ENCODE results near the gene VPS35L.
"Not testable (repeated sequence)": the region's sequence is repeated elsewhere in the genome, so short reads cannot be mapped to it uniquely, and the experiment has no call there.

Gene VPS35L

DNA sequence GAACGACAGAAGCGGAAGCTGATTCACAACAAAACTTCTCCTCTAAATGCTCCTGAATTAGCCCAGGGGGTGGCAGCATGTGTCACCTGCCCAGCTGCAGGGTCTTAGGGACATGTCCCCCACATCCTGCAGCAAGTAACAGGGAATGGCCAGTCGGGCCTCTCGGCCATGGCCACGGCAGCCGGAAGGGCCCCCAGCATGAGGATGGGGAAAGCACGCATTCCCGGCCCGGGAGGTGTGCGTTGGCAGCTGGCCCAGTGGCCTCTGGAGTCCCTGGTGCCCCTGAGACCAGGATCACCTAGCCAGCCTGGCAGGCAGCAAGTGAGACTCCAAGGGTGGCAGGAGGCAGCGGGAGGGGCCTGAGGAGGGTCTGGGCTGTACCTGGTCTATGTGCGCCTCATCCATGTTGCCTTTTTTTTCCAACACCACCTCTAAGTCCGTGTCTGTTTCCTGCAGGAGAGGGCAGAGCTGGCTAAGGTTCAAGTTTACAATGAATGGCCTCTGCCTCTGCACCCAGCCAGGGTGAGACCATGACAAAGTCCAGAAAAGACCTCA is 155.6 kb downstream of the VPS35L start:
- DNase-seq (ENCODE audit: low spot score): no peak

DNA sequence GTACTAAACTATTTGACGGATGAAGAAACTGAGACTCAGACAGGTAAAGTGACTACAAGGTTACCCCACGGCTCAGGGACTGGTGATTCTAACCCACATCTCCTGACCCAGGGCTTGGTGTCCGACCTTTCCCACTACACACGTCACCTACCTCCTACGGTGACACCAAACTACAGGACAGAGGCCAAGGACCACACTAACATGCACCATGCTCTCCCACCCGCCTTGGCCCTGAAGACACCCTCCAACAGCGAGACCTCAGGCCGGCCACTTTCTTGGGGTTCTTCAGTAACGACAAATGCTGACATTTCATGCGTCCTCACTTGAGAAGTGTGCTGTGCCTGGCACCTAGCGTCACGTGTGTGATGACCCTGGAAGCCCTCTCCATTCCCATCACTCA is 156.1 kb downstream of the VPS35L start:
- DNase-seq (ENCODE audit: low spot score): no peak

DNA sequence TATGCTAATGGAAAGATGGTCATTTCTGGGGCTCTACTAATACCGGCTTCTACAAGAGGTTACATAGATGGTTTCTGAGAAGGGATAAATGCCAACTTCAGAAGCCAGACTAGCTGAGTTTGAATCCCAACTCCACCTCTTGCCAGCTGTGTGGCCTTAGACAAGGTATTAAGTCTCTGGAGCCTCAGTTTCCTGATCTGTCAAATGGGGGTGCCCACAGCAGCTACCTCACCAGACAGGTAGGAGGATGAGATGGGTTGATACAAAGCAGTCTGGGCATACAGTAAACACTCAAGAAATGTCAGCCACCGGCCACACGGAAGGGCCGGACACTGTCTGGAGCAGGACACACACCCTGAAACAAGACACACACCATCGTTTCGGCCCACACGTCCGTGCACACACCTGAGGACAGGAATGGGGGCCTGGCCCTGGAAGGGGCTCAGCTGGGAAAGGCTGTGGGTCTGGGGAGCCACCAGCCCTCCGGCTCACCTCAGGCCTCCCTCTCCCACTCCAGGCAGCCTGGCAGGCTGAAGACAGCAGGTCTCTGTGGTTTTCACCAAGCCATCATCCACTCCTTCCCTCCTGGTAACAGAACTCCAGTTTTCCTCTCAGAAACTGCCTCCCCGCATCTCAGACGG is 157.0 kb downstream of the VPS35L start:
- no peak for DNase-seq (ENCODE audit: low spot score)

DNA sequence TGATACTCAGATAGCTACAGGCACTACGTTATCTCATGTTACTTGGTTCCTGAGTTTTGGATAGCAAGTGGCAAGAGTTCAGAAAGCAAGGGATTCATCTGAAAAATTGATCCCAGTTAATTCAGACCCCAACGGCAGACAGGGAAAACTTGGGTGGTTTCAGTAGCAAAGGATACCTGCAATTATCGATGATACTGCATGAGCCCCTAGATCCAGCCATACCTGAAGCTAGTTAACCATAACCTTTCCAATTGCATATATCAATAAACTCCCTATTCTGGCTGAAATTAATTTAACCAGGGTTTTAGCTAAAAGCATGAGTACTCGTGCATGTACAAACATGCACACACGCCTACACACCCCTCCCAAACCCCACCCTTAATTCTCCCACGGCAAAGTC is 158.2 kb downstream of the VPS35L start:
- no peak for DNase-seq (ENCODE audit: low spot score)

DNA sequence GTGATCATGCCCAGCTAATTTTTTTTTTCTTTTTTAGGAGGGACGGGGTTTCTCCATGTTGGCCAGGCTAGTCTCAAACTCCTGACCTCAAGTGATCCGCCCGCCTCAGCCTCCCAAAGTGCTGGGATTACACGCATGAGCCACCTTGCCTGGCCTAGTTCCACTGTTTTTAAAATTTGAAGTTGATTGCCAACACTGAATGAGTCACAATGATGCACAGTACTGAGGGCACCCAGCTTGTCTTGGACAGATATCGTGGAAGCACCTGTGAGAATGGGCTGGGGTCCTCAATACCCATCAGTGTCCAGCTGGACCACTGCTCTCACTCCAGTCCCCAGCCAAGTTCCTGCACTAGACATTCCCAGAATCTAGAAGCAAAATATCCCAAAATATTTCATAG is 160.1 kb downstream of the VPS35L start:
- DNase-seq (ENCODE audit: low spot score): no peak

DNA sequence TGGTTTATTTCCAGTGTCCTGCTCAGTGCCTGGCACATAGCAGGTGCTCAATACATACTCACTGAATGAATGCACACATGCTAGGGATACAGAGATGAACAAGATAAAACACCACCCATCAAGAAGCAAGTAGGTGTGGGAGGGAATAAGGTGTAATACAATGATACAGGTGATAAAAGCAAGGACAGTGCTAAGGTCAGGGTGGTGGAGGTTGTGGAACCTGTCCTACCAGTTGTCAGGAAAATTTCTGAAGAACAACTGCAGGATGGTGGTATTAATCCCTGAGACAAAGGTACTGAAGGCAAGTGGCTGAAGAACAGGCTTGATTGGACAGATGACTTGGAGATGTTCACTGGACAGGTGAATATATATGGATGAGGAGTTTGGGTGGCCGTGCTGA is 160.7 kb downstream of the VPS35L start:
- no peak for DNase-seq (ENCODE audit: low spot score)

DNA sequence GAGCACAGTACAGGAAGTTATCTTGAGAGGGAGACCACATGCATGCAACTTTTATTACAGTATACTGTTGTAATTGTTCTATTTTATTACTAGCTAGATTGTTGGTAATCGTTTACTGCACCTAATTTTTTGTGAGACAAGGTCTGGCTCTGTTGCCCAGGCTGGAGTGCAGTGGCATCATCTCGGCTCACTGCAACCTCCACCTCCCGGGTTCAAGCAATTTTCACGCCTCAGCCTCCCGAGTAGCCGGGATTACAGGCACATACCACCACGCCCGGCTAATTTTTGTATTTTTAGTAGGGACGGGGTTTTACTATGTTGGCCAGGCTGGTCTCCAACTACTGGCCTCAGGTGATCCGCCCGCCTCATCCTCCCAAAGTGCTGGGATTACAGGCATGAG is 161.2 kb downstream of the VPS35L start:
- not testable (repeated sequence) for DNase-seq (ENCODE audit: low spot score)

DNA sequence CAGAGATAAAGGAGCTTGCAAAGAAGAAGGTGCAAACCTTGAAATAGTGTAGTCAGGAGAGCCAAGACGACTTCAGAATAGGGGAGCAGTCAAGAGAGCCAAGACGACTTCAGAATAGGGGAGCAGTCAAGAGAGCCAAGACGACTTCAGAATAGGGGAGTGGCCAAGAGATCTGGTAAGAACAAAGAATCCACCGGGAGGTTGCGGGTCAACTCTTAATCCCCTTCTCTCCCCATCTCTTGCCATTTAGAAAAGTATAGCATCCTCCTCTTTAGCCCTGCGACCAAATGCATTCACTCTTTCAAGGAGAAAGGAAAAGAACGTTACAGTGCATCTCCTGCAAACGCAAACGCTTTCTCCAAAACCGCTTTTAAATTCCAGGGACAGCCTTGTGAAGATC is 161.8 kb downstream of the VPS35L start:
- no peak for DNase-seq (ENCODE audit: low spot score)

DNA sequence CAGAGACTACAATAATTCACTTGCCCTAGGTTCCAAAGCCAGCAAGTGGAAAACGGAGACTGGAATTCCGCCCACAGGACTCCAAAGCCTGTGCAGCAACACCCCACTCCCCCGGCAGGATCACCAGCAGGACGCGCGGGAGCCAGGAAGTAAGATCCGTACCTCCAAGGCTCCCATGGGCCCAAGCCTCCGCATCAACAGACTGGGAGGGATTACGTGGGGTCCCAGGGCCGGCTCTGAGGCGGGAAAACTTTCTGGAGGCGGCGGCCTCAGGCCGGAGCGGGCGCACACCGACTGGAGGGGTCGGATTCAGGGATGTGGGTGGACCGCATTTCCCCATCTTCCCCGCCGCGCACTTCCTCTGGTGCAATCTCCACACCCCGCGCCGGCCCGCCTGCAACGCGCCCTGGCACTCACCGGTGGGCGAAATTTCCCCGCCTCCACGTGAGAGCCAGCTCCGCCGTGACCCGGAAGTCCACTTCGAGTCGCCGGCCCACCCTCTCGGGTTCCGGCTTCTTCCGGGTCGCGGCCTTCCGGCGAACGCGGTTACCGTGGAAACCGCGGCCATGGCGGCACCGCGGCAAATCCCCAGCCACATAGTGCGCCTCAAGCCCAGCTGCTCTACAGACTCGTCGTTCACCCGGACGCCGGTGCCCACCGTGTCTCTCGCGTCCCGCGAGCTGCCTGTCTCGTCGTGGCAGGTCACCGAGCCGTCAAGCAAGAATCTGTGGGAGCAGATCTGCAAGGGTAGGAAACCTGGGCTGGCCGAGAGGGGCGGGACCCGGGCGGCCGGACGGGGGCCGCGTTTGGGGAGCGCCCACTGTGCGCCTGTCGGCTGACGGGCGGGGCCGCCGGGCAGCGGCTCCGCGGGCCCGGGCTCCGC is 162.5 kb downstream of the VPS35L start, which contains the start of the genes IQCK and KNOP1:
IQCK (plus strand) TSS at position 531 of the 883 bp plus-strand sequence; CDS start at position 567, 36 bp downstream.
KNOP1 (minus strand) TSS at position 487 of the 883 bp plus-strand sequence. CDS start 3,192 bp downstream, outside the sequence.
- peak; percentile 94 for DNase-seq (ENCODE audit: low spot score)

DNA sequence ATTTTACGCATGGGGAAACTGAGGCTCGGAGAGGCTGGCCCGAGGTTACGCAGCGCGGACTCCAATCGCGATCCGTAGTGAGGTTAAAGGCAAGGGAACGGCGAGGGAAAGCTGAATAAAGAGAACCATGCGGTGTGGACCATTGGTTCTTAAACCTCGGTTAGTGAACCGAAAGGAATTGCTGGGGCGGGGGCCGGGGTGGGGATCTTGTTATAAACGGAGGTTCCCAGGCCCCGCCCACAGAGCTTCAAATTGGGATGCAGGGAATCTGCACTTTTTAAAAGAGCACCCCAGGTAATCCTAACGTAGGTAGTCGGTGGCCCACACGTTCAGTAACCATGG is 163.1 kb downstream of the VPS35L start:
- no peak for DNase-seq (ENCODE audit: low spot score)

DNA sequence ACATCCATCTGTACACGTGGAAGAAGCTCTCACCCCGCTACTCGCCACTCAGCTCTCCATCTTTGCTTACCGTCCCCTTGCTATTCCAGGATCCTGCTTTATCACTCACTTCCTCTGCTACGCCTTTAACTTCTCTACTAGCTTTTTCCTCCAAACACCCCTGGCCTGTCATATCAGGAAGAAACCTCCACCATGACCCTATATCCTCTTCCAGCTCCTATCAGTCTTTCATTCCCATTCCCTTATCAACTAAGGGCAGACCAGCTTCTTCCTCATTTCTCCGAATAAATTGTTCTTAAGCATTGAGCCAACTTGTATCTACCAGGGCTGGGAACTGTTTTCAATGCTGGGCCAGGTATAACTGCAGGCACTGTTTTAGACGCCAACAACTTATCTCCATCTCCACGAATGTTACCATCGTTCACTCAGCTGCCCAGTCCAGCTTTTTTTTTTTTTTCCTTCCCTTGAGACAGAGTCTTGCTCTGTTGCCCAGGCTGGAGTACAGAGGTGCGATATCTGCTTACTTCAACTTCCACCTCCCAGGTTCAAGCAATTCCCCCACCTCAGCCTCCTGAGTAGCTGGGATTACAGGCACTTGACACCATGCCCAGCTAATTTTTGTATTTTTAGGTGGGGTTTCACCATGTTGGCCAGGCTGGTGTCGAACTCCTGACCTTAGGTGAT is 166.9 kb downstream of the VPS35L start:
- DNase-seq (ENCODE audit: low spot score): no peak

DNA sequence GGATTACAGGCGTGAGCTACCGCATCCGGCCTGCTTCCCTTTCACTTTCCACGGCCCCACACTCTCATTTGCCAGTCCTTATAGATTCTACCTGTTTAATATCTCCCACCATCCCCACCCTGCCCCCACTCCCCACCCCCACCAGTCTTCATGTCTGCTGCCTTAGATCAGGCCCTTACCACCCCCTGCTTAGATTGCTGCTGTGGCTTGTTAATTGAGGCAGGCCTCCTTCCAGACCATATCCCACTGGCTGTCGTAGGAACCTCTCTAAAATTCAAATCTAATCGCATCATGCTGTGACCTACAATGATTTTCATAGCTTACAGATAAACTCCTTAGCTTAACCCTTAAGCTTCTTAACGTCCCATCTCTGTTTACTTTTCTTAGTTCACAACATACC is 167.5 kb downstream of the VPS35L start:
- no peak for DNase-seq (ENCODE audit: low spot score)

DNA sequence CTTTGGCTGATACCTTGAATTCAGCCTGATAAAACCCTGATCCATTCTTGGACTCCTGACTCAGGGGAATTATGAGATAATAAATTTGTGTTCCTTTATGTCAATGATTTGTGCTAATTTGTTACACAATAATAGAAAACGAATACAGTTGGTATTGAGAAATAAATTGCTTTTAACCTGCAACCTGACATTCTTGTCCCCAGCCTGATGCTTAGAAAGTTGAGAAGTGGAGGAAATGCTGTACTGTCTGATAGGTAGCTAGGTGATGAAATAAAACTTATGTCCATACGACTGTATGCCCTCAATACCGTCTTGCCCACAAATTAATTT is 173.1 kb downstream of the VPS35L start:
- DNase-seq (ENCODE audit: low spot score): no peak

DNA sequence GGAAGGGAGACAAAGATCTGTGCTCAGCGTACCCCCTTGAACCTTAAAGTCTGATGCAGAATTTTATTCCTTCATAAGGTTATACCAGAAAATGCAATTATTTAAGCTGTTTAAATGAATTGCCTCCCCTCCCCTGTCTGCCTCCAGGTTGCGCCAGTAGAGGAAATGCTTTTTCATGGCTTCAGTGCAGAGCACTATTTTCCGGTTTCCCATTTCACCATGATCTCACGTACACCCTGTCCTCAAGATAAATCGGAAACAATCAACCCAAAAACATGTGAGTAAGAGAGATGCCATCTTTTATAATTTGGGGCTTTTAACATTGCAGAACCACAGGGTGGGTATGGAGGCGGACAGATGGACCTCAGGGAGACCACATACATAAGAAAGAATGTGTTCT is 178.0 kb downstream of the VPS35L start:
- DNase-seq (ENCODE audit: low spot score): no peak

DNA sequence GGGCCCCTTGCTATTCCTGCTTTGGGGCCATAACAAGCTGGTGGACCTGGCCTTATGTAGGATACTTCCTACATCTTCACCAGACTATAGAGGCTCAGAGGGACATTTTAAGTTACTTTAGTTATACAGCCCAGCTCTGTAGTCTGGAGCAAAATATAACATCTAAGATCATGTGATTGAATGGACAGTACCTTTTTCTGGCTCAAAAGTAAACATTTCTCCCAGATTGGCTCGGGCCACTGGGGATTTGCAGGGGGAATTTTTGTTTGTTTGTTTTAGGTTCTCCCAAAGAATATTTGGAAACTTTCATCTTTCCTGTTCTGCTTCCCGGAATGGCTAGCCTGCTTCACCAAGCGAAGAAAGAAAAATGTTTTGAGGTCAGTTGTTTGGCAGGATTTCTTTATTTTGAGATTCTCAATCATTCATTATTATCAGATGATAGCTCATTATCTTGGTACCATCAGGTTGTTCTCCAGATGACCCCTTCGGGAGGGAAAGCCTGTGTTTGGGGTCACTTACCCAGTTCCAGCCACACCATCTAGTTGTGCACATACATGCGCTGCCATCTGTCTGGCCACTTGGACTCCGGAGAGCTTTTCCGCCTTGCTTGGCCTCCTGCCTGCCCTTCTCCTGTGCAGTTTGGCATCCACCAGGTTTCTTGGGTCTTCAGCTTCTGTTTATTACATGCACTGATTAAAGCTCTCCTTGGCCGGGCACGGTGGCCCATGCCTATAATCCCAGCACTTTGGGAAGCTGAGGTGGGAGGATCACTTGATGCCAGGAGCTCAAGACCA is 179.8 kb downstream of the VPS35L start:
- DNase-seq (ENCODE audit: low spot score): no peak

DNA sequence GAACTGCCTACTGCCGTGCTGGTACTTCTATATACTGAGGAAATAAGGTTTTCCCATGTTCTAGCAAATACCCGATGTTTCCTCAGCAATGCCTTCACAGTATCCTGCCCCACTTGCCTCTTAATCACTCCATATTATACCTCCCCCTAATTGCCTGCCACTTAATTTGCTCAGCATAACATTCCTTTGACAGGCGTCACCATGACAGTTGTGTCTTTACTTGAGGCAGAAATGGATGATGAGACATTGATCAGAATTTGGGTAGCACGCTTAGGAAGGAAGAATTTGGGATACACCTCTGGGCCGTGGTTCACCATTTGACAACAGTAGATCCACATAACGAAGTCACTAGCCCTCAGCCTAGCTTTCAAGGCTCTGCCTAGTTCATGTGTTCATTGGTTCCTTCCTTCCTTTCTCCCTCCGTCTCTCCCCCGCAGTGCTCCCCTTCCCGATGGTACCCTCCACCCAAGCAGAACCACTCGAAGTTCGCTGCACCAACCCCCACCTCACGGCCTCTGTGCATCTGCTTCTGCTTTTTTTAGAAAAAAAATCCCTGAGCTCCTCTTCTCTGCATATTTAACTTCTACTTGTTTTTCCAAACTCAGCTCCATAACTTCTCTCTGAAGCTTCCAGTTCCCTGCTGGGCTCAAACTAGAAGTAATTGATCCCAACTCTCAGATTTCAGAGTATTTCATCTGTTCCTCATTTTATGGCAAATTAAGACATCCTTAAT is 182.0 kb downstream of the VPS35L start:
- DNase-seq (ENCODE audit: low spot score): no peak

DNA sequence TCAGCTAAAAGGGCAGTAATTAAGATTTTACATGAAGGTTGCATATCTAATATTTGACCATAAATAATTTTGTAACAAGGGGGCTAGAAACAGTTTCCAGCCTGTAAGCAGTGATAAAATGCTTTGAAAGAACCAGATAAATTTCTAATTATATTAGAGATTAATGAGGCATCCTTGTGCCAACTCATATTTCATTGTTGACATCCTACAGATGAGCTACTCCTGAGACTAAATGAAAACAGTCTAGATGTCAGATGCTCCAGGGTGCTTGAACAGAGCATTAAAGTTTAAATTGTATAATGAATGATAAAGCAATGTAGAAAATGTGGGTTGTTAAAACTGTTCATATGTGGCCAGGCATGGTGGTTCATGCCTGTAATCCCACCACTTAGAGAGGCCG is 185.9 kb downstream of the VPS35L start:
- no peak for DNase-seq (ENCODE audit: low spot score)

DNA sequence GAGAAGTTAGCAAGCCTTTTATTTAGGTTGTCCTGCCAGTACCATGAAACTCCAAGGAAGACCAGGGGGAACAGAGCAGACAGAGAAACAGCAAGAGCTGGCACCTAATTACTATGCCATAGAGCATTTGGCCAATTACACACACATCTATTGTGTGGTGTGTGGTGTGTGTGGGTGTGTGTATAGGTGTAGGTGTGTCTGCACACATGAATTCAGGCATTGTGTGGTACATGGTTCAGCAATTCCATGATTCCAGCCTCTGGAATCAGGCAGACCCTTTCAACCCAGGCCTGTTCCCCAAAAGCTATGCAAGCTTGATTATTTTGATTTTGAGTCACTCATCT is 188.3 kb downstream of the VPS35L start:
- no peak for DNase-seq (ENCODE audit: low spot score)

DNA sequence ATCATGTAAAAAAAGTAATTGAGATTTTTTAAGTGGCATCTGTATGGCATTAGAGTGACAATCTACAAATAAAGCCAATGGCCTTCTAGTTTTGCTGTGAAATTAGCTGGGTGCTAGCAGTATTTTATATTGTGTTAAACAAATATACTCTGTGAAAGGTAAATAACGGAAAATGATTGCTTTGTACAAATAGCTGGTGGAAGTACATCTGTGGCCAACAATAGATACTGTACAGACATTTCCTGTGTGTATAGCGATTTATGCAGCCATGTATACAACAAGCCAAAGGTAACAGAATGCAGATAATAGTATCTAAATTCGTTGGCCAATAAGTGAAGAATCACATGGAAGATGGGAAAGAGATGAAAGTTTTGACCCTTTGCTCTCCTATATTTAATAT is 189.2 kb downstream of the VPS35L start:
- DNase-seq (ENCODE audit: low spot score): no peak

DNA sequence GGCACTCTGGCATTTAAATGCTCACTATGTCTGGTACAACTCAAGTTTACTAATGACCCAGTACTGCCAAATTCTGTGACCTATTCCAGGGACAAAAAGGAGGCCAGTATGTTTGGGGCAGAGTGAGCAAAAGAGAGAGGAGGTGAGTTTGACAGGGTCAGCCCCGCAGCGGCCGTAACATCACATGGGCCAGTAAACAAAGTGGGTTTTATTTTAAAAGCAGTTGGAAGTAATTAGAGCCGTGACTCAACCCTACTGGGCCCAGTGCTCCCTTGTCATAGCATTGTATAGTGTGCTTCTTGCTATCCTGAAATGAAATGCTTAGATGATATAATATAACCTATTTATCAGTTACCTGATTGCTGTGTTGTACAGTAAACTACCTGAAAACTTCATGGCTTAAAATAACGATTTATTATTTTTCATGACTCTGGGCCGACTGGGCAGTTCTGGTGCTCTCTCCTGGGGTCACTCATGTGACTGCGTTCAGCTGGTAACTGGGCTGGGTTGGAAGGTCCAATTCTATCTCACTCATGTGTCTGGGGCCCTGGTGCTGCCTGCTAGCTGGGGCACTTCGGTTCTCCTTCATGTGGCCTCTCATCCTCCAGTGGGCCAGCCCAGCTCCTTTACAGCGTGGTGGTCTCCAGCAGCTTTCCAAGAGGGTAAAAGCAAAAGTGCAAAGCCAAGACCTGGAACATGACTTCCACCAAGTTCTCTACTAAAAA is 189.9 kb downstream of the VPS35L start:
- DNase-seq (ENCODE audit: low spot score): no peak

DNA sequence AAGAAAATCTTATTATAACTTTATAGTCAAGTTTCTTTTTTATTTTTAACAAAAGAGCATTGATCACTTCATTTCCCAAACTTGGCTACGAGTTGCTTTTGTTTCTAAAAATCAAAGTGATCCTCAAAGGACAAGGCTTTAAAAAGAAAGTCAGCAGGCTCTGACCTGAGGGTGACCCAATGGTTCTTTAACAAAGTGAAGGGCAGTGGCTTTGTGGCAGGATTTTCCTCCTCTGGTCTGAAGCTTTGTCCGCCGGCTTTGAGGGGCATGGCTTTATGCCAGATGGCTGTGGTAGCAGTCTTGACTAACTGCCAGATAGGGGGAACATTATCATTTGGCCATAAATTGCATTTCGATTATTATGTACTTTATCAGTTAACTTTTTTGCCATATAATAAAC is 191.1 kb downstream of the VPS35L start:
- DNase-seq (ENCODE audit: low spot score): no peak
